ENCODE data around the gene LY86.

GRCh38 chr6:6640926-6641325 is 52.4 kb downstream of the LY86 start:
- TF ChIP-seq CTCF (IDR thresholded peaks at IDR 0.05; ENCODE audit: extremely low read depth in 1 of 2, insufficient read depth in 1 of 2, low read depth in 1 of 2, low read length in 2 of 2) (no peak), EZH2 (IDR thresholded peaks at IDR 0.05; ENCODE audit: borderline replicate concordance, low read depth, low read length, severe bottlenecking) (no peak), POLR2AphosphoS5 (IDR thresholded peaks at IDR 0.05; ENCODE audit: insufficient read depth, low read depth, low read length) (no peak), POLR2A (IDR thresholded peaks at IDR 0.05; ENCODE audit: low read depth, low read length) (no peak), MYC (IDR thresholded peaks at IDR 0.05; ENCODE audit: low read depth, low read length) (no peak), FOS (IDR thresholded peaks at IDR 0.05; ENCODE audit: borderline replicate concordance, insufficient read depth, low read length) (no peak)
